Suprapubic skin (tissue), 4 donors: ENCODE results near the gene DENND6B.

Source experiments
- CTCF ChIP-seq, 2 donors: fragments of 200-600 bp in 1 of 2; fragments of 450-650 bp in 1 of 2; sonication (generic) in 1 of 2; IDR thresholded peaks; one replicate each; pipeline ENCODE4 v1.5.1; 2016 to 2019; ENCODE audit warnings: antibody characterized with exemption in 2 of 2, mild to moderate bottlenecking in 1 of 2, moderate library complexity in 1 of 2
- EP300 ChIP-seq: sonication (generic); formaldehyde crosslinking; IDR thresholded peaks from one replicate; pipeline ENCODE4 v1.6.1; 2017; ENCODE audit warnings: antibody characterized with exemption
- POLR2A ChIP-seq, 2 donors: fragments of 450-650 bp; IDR thresholded peaks; one replicate each; pipeline ENCODE4 v1.6.1; 2017; ENCODE audit warnings: antibody characterized with exemption in 2 of 2, mild to moderate bottlenecking in 2 of 2, moderate library complexity in 2 of 2
- POLR2AphosphoS5 ChIP-seq, 3 donors: sonication (generic); formaldehyde crosslinking; IDR thresholded peaks; one replicate each; pipeline ENCODE4 v1.6.1; 2017; ENCODE audit warnings: antibody characterized with exemption in 3 of 3

GRCh38 chr22:50293441-50294318, 33.1 kb downstream of the DENND6B start:
- no peak for TF ChIP-seq CTCF (IDR thresholded peaks at IDR 0.05)
- peak in 1 of 3 donors; percentile 19 for TF ChIP-seq POLR2AphosphoS5 (IDR thresholded peaks at IDR 0.05)
- no peak for TF ChIP-seq EP300
- TF ChIP-seq POLR2A (IDR thresholded peaks at IDR 0.05), result no peak
